Neural progenitor cell (in vitro differentiated cells): Measurements from ENCODE around the gene XPO5. TPM values are rescaled to one million over a fixed set of nuclear protein-coding genes. Genes with fewer than 3 reads are reported as not detected.
"Not testable (repeated sequence)": the region's sequence is repeated elsewhere in the genome, so short reads cannot be mapped to it uniquely, and the experiment has no call there.

Experiments
- DNase-seq: peaks from one replicate; pipeline ENCODE4 v3.0.0-alpha.2; 2016; ENCODE audit warnings: low spot score
- H2AFZ ChIP-seq: fragments of 200-600 bp; sonication (generic); replicated peaks from 2 replicates; pipeline ENCODE4 v1.6.1; 2016; ENCODE audit warnings: antibody characterized with exemption
- H3F3A ChIP-seq: fragments of 200-600 bp; sonication (generic); 2 replicates; pipeline ENCODE4 v1.6.1; 2016; ENCODE audit warnings: antibody characterized with exemption, low read depth
- H3K27ac ChIP-seq: fragments of 200-600 bp; sonication (generic); 2 replicates; pipeline ENCODE4 v1.5.1; 2016; ENCODE audit warnings: mild to moderate bottlenecking
- H3K27me3 ChIP-seq: fragments of 200-600 bp; sonication (generic); 2 replicates; pipeline ENCODE4 v1.6.1; 2016; ENCODE audit warnings: mild to moderate bottlenecking, moderate library complexity
- H3K36me3 ChIP-seq: fragments of 200-600 bp; sonication (generic); 2 replicates; pipeline ENCODE4 v1.5.1; 2016
- H3K4me1 ChIP-seq: fragments of 200-600 bp; sonication (generic); 2 replicates; pipeline ENCODE4 v1.6.1; 2016; ENCODE audit warnings: mixed run types
- H3K4me2 ChIP-seq: fragments of 200-600 bp; sonication (generic); 2 replicates; pipeline ENCODE4 v1.6.1; 2016
- H3K4me3 ChIP-seq: fragments of 200-600 bp; sonication (generic); 2 replicates; pipeline ENCODE4 v1.5.1; 2016
- H3K79me2 ChIP-seq: fragments of 200-600 bp; sonication (generic); 2 replicates; pipeline ENCODE4 v1.6.1; 2016; ENCODE audit warnings: low read depth
- H3K9ac ChIP-seq: fragments of 200-600 bp; sonication (generic); 2 replicates; pipeline ENCODE4 v1.6.1; 2016
- H3K9me3 ChIP-seq: fragments of 200-600 bp; sonication (generic); 2 replicates; pipeline ENCODE4 v1.5.1; 2016; ENCODE audit warnings: low read depth
- H4K20me1 ChIP-seq: fragments of 200-600 bp; sonication (generic); 2 replicates; pipeline ENCODE4 v1.6.1; 2016; ENCODE audit warnings: low read depth
- H3K27ac Mint-ChIP-seq: 3 replicates; pipeline ENCODE4 v1.8.0; 2021; ENCODE audit warnings: mixed read lengths
- H3K27me3 Mint-ChIP-seq: 2 replicates; pipeline ENCODE4 v1.8.0; 2022; ENCODE audit warnings: low read depth, mild to moderate bottlenecking, inconsistent platforms, moderate library complexity, mixed read lengths; ENCODE audit not compliant: insufficient read depth
- H3K36me3 Mint-ChIP-seq: 3 replicates; pipeline ENCODE4 v1.8.0; 2021; ENCODE audit warnings: mixed read lengths
- H3K4me1 Mint-ChIP-seq: 3 replicates; pipeline ENCODE4 v1.8.0; 2021; ENCODE audit warnings: mixed read lengths
- H3K4me3 Mint-ChIP-seq: 3 replicates; pipeline ENCODE4 v1.8.0; 2021; ENCODE audit warnings: mild to moderate bottlenecking, moderate library complexity, mixed read lengths
- H3K9me3 Mint-ChIP-seq: 3 replicates; pipeline ENCODE4 v1.8.0; 2020; ENCODE audit warnings: mixed read lengths
- CTCF ChIP-seq: fragments of 200-600 bp; sonication (generic); IDR thresholded peaks from 2 replicates; pipeline ENCODE4 v1.5.1; 2017; ENCODE audit warnings: antibody characterized with exemption, mild to moderate bottlenecking
- EZH2 ChIP-seq: fragments of 200-600 bp; sonication (generic); IDR thresholded peaks from 2 replicates; pipeline ENCODE4 v1.6.1; 2017; ENCODE audit warnings: antibody characterized with exemption, mild to moderate bottlenecking, moderate library complexity
- EZH2phosphoT487 ChIP-seq: fragments of 200-600 bp; sonication (generic); IDR thresholded peaks from 2 replicates; pipeline ENCODE4 v1.6.1; 2017; ENCODE audit warnings: antibody characterized with exemption
- total RNA-seq: library from RNA; depleted of rRNA; stranded (reverse); fragments of >200 nt; gene quantifications from 2 replicates; pipeline ENCODE4 v1.2.3, GENCODE V29; 2015; ENCODE audit warnings: low replicate concordance

XPO5 gene
- total RNA-seq, 1 donor from 2014 or later, result 65.0 TPM

GRCh38 chr6:43604174-43604573 lies 28.3 kb upstream of the XPO5 start:
- no peaks in the 10 kb centered on the region for H3K9me3 ChIP-seq
- H3F3A ChIP-seq, result no peaks in the 10 kb centered on the region
- H3K4me1 Mint-ChIP-seq, result peaks cover 4% of the 10 kb centered on the region
- no peak overlapping the region for H3K4me3 ChIP-seq
- peaks cover 9% of the 10 kb centered on the region for H3K36me3 Mint-ChIP-seq
- no peaks in the 10 kb centered on the region for H3K27me3 Mint-ChIP-seq
- no peak overlapping the region for H3K27ac ChIP-seq
- no peaks in the 10 kb centered on the region for H4K20me1 ChIP-seq
- H3K4me2 ChIP-seq, result no peak overlapping the region
- no peak overlapping the region for H3K4me3 Mint-ChIP-seq
- H3K9ac ChIP-seq, result no peak overlapping the region
- peaks cover 3% of the 10 kb centered on the region for H3K36me3 ChIP-seq
- H2AFZ ChIP-seq, result no peak overlapping the region
- H3K4me1 ChIP-seq, result no peaks in the 10 kb centered on the region
- no peak for DNase-seq
- no peaks in the 10 kb centered on the region for H3K9me3 Mint-ChIP-seq
- no peaks in the 10 kb centered on the region for H3K79me2 ChIP-seq
- H3K27me3 ChIP-seq, result no peaks in the 10 kb centered on the region
- no peak overlapping the region for H3K27ac Mint-ChIP-seq
- TF ChIP-seq EZH2phosphoT487, result no peak
- TF ChIP-seq CTCF, result no peak
- TF ChIP-seq EZH2, result no peak

GRCh38 chr6:43600595-43600994 lies 24.8 kb upstream of the XPO5 start:
- Mint-ChIP-seq H3K36me3 (peaks cover 6% of the 10 kb centered on the region), H3K27ac (no peak overlapping the region), H3K4me3 (no peak overlapping the region), H3K9me3 (no peaks in the 10 kb centered on the region), H3K4me1 (no peaks in the 10 kb centered on the region), H3K27me3 (no peaks in the 10 kb centered on the region)
- Histone ChIP-seq H3F3A (no peaks in the 10 kb centered on the region), H3K79me2 (no peaks in the 10 kb centered on the region), H3K27me3 (no peaks in the 10 kb centered on the region), H4K20me1 (no peaks in the 10 kb centered on the region), H3K4me2 (no peak overlapping the region), H3K36me3 (peaks cover 3% of the 10 kb centered on the region), H3K27ac (no peak overlapping the region), H3K9ac (no peak overlapping the region), H3K4me3 (no peak overlapping the region), H2AFZ (no peak overlapping the region), H3K9me3 (no peaks in the 10 kb centered on the region), H3K4me1 (no peaks in the 10 kb centered on the region)
- no peak for DNase-seq
- no peak for TF ChIP-seq EZH2phosphoT487
- TF ChIP-seq CTCF, result no peak
- no peak for TF ChIP-seq EZH2

- Histone ChIP-seq H2AFZ (no peak overlapping the region), H3F3A (no peaks in the 10 kb centered on the region), H3K9me3 (no peaks in the 10 kb centered on the region), H3K9ac (no peak overlapping the region), H3K4me1 (no peaks in the 10 kb centered on the region), H4K20me1 (no peaks in the 10 kb centered on the region), H3K27me3 (no peaks in the 10 kb centered on the region), H3K4me3 (no peak overlapping the region), H3K4me2 (no peak overlapping the region), H3K27ac (no peak overlapping the region), H3K79me2 (no peaks in the 10 kb centered on the region), H3K36me3 (peaks cover 8% of the 10 kb centered on the region)
- H3K27me3 Mint-ChIP-seq, result no peaks in the 10 kb centered on the region
- H3K36me3 Mint-ChIP-seq, result peaks cover 8% of the 10 kb centered on the region
- no peaks in the 10 kb centered on the region for H3K4me1 Mint-ChIP-seq
- no peak overlapping the region for H3K4me3 Mint-ChIP-seq
- DNase-seq, result no peak
- H3K27ac Mint-ChIP-seq, result no peak overlapping the region
- TF ChIP-seq EZH2phosphoT487, result no peak
- no peak for TF ChIP-seq EZH2
- no peak for TF ChIP-seq CTCF
- H3K9me3 Mint-ChIP-seq, result no peaks in the 10 kb centered on the region
These were observed 18.1 kb upstream of the XPO5 start for GRCh38 chr6:43593938-43594337.

- H3K27me3 ChIP-seq, H3K79me2 ChIP-seq, H4K20me1 ChIP-seq, H3K27me3 Mint-ChIP-seq, H3K9me3 Mint-ChIP-seq, H3K27ac Mint-ChIP-seq, H3K4me1 Mint-ChIP-seq, H2AFZ ChIP-seq, H3K4me3 Mint-ChIP-seq, H3K9ac ChIP-seq, H3K4me3 ChIP-seq, H3F3A ChIP-seq, H3K4me1 ChIP-seq, DNase-seq, H3K9me3 ChIP-seq, H3K27ac ChIP-seq, H3K4me2 ChIP-seq: not testable (repeated sequence)
- H3K36me3 Mint-ChIP-seq, result peaks cover 17% of the 10 kb centered on the region
- peaks cover 13% of the 10 kb centered on the region for H3K36me3 ChIP-seq
These were observed 13.7 kb upstream of the XPO5 start for GRCh38 chr6:43589564-43589963.
